H1 (cell line): ENCODE data around the gene LHFPL3. TPM values are rescaled to one million over a fixed set of nuclear protein-coding genes. Genes with fewer than 3 reads are reported as not detected.

ENCODE experiments used
- CTCF ChIA-PET: fragments of 300-600 bp; sonication (Branson Sonifier 250); formaldehyde crosslinking; loops from one replicate; lab custom pipeline; 2021; ENCODE audit not compliant: partially characterized antibody; lab: Charles Lee
- POLR2A ChIA-PET: fragments of 300-600 bp; sonication (Branson Sonifier 250); formaldehyde crosslinking; loops from one replicate; lab custom pipeline; 2021; ENCODE audit warnings: inconsistent platforms; ENCODE audit not compliant: partially characterized antibody; lab: Charles Lee
- DNase-seq, 2 experiments: peaks; one replicate each; pipeline versions ENCODE4 v3.0.0 to v3.0.0-alpha.2; 2010 to 2022; ENCODE audit warnings: low spot score in 2 of 2, low read depth in 1 of 2, mixed read lengths in 1 of 2
- FAIRE-seq: peaks from 2 replicates; lab custom pipeline; 2011; peaks lifted over from hg19 to GRCh38; lab: Jason Lieb, UNC
- H2AFZ ChIP-seq: 2 replicates; pipeline ENCODE4 v1.8.1; 2012; ENCODE audit warnings: low read length, inconsistent platforms
- H2AK5ac ChIP-seq: 2 replicates; pipeline ENCODE4 v1.6.1; 2013; ENCODE audit warnings: low read depth, low read length
- H2BK120ac ChIP-seq: replicated peaks from 2 replicates; pipeline ENCODE3; 2013; ENCODE audit warnings: low read depth, low read length, inconsistent platforms
- H2BK12ac ChIP-seq: 2 replicates; pipeline ENCODE4 v1.6.1; 2013; ENCODE audit warnings: low read depth, low read length
- H2BK15ac ChIP-seq: 2 replicates; pipeline ENCODE4 v1.6.1; 2013; ENCODE audit warnings: low read length
- H2BK20ac ChIP-seq: 2 replicates; pipeline ENCODE4 v1.6.1; 2013; ENCODE audit warnings: low read length
- H2BK5ac ChIP-seq: 2 replicates; pipeline ENCODE4 v1.6.1; 2013; ENCODE audit warnings: low read depth, low read length
- H3K14ac ChIP-seq: 2 replicates; pipeline ENCODE4 v1.6.1; 2013; ENCODE audit warnings: inconsistent platforms; ENCODE audit not compliant: insufficient read length
- H3K18ac ChIP-seq: 2 replicates; pipeline ENCODE4 v1.6.1; 2013; ENCODE audit warnings: low read length; ENCODE audit errors: extremely low read depth
- H3K23ac ChIP-seq: 2 replicates; pipeline ENCODE4 v1.6.1; 2013; ENCODE audit warnings: inconsistent platforms; ENCODE audit not compliant: insufficient read length
- H3K23me2 ChIP-seq: 2 replicates; pipeline ENCODE4 v1.6.1; 2013; ENCODE audit warnings: low read depth, low read length
- H3K27ac ChIP-seq: 2 replicates; pipeline ENCODE4 v1.6.1; 2011; ENCODE audit warnings: low read depth, low read length, inconsistent platforms
- H3K27me3 ChIP-seq, 4 experiments: replicated peaks in 1 of 4; 1 replicate in 1 of 4; 2 replicates in 3 of 4; pipeline versions ENCODE4 v1.6.1 to v1.8.1; 2011 to 2013; ENCODE audit warnings: low read length in 3 of 4, mild to moderate bottlenecking in 3 of 4, inconsistent platforms in 2 of 4, mixed read lengths in 2 of 4, moderate library complexity in 1 of 4; ENCODE audit not compliant: control insufficient read depth in 3 of 4, insufficient read depth in 3 of 4; ENCODE audit errors: extremely low read depth in 1 of 4
- H3K36me3 ChIP-seq, 4 experiments: 2 replicates each; pipeline versions ENCODE4 v1.6.1 to v1.8.1; 2011 to 2013; ENCODE audit warnings: mild to moderate bottlenecking in 4 of 4, low read length in 3 of 4, moderate library complexity in 2 of 4, control low read depth in 1 of 4, inconsistent platforms in 1 of 4; ENCODE audit not compliant: insufficient read depth in 4 of 4, control insufficient read depth in 2 of 4
- H3K4ac ChIP-seq: replicated peaks from 2 replicates; pipeline ENCODE3; 2013; ENCODE audit warnings: low read length, low read depth, mixed read lengths, inconsistent platforms; ENCODE audit not compliant: insufficient read length
- H3K4me1 ChIP-seq, 4 experiments: replicated peaks in 1 of 4; 1 replicate in 1 of 4; 2 replicates in 3 of 4; pipeline versions ENCODE4 v1.6.1 to v1.8.1; 2011 to 2013; ENCODE audit warnings: low read length in 3 of 4, inconsistent platforms in 2 of 4, mixed read lengths in 1 of 4; ENCODE audit not compliant: insufficient read depth in 4 of 4, control insufficient read depth in 3 of 4
- H3K4me2 ChIP-seq, 2 experiments: 2 replicates each; pipeline versions ENCODE4 v1.6.1 to v1.8.1; 2011 to 2013; ENCODE audit warnings: low read depth in 2 of 2, low read length in 2 of 2, control low read depth in 1 of 2, inconsistent platforms in 1 of 2, mild to moderate bottlenecking in 1 of 2; ENCODE audit not compliant: insufficient read depth in 1 of 2
- H3K4me3 ChIP-seq, 4 experiments: fragments of 200-600, 300-600 bp in 1 of 4; sonication (generic), shearing (Covaris generic), sonication (Bioruptor Twin) in 1 of 4; 2 replicates each; pipeline versions ENCODE4 v1.5.1 to v1.8.1; 2011 to 2016; ENCODE audit warnings: low read length in 4 of 4, low read depth in 3 of 4, control low read depth in 2 of 4, inconsistent platforms in 2 of 4, mild to moderate bottlenecking in 2 of 4, mixed read lengths in 1 of 4, moderate library complexity in 1 of 4; ENCODE audit not compliant: insufficient read depth in 2 of 4; ENCODE audit errors: extremely low read depth in 1 of 4
- H3K56ac ChIP-seq: replicated peaks from 2 replicates; pipeline ENCODE3; 2013; ENCODE audit warnings: low read depth, mild to moderate bottlenecking, mixed read lengths, low read length, inconsistent platforms; ENCODE audit not compliant: insufficient read length
- H3K79me1 ChIP-seq: 2 replicates; pipeline ENCODE4 v1.6.1; 2013; ENCODE audit warnings: low read depth, low read length, control low read depth
- H3K79me2 ChIP-seq, 2 experiments: 2 replicates each; pipeline versions ENCODE4 v1.6.1 to v1.8.1; 2012 to 2013; ENCODE audit warnings: low read length in 2 of 2, mild to moderate bottlenecking in 2 of 2, inconsistent platforms in 1 of 2; ENCODE audit not compliant: insufficient read depth in 2 of 2, control insufficient read depth in 1 of 2
- H3K9ac ChIP-seq, 4 experiments: replicated peaks in 1 of 4; 1 replicate in 1 of 4; 2 replicates in 3 of 4; pipeline versions ENCODE4 v1.6.1 to v1.8.1; 2011 to 2013; ENCODE audit warnings: low read depth in 3 of 4, low read length in 3 of 4, control low read depth in 2 of 4, mild to moderate bottlenecking in 2 of 4, moderate library complexity in 2 of 4, inconsistent platforms in 1 of 4; ENCODE audit errors: extremely low read depth in 1 of 4
- H3K9me3 ChIP-seq, 2 experiments: 2 replicates each; pipeline versions ENCODE4 v1.6.1 to v1.8.1; 2012 to 2013; ENCODE audit warnings: mild to moderate bottlenecking in 2 of 2, moderate library complexity in 2 of 2, control low read depth in 1 of 2, inconsistent platforms in 1 of 2, low read depth in 1 of 2, low read length in 1 of 2, mixed read lengths in 1 of 2; ENCODE audit not compliant: insufficient read depth in 2 of 2
- H4K20me1 ChIP-seq, 2 experiments: replicated peaks in 1 of 2; 2 replicates each; pipeline versions ENCODE3 to v1.8.1; 2011 to 2013; ENCODE audit warnings: inconsistent platforms in 2 of 2, low read length in 2 of 2, mild to moderate bottlenecking in 1 of 2; ENCODE audit not compliant: insufficient read depth in 2 of 2, control insufficient read depth in 1 of 2
- H4K5ac ChIP-seq: 2 replicates; pipeline ENCODE4 v1.6.1; 2013; ENCODE audit warnings: low read length, low read depth, mixed read lengths, inconsistent platforms; ENCODE audit not compliant: insufficient read length
- H4K8ac ChIP-seq: 2 replicates; pipeline ENCODE4 v1.8.0; 2013; ENCODE audit warnings: mild to moderate bottlenecking, moderate library complexity, low read length, inconsistent platforms; ENCODE audit not compliant: insufficient read depth; ENCODE audit errors: extremely low read depth
- H4K91ac ChIP-seq: replicated peaks from 2 replicates; pipeline ENCODE3; 2013; ENCODE audit warnings: low read length, mixed read lengths, inconsistent platforms; ENCODE audit not compliant: insufficient read length
- CHD1 ChIP-seq: IDR thresholded peaks from 2 replicates; pipeline ENCODE4 v1.6.1; 2012; ENCODE audit warnings: low read depth, low read length, improper control_type of control experiment
- CTCF ChIP-seq, 3 experiments: IDR thresholded peaks; 1 replicate in 2 of 3; 2 replicates in 1 of 3; pipeline versions ENCODE4 v1.5.1 to v1.6.1; 2011; ENCODE audit warnings: low read length in 3 of 3, mild to moderate bottlenecking in 3 of 3, inconsistent platforms in 2 of 3, low read depth in 1 of 3, moderate library complexity in 1 of 3; ENCODE audit not compliant: insufficient read depth in 1 of 3; ENCODE audit errors: control extremely low read depth in 1 of 3
- KDM5A ChIP-seq: fragments of 200-600 bp; IDR thresholded peaks from 2 replicates; pipeline ENCODE4 v1.7.1; 2012; ENCODE audit warnings: mild to moderate bottlenecking, low read length, inconsistent platforms, mixed read lengths
- MAX ChIP-seq: IDR thresholded peaks from 2 replicates; pipeline ENCODE4 v1.6.1; 2012; ENCODE audit warnings: inconsistent platforms
- NRF1 ChIP-seq: IDR thresholded peaks from 2 replicates; pipeline ENCODE4 v1.6.1; 2011; ENCODE audit warnings: mild to moderate bottlenecking, low read depth, low read length, improper control_type of control experiment
- RAD21 ChIP-seq, 2 experiments: IDR thresholded peaks in 1 of 2; conservative IDR thresholded peaks in 1 of 2; 2 replicates each; pipeline ENCODE4 v1.6.1; 2011; ENCODE audit warnings: low read depth in 2 of 2, low read length in 2 of 2, improper control_type of control experiment in 1 of 2, inconsistent platforms in 1 of 2, mild to moderate bottlenecking in 1 of 2, moderate library complexity in 1 of 2
- USF2 ChIP-seq: IDR thresholded peaks from 2 replicates; pipeline ENCODE4 v1.6.1; 2011; ENCODE audit warnings: low read length, improper control_type of control experiment
- ZNF274 ChIP-seq: IDR thresholded peaks from 2 replicates; pipeline ENCODE4 v1.7.0; 2012; ENCODE audit warnings: low read length, borderline replicate concordance; ENCODE audit errors: extremely low read depth
- WGBS, 2 experiments: shearing (Covaris generic) in 1 of 2; methylation state at CpG; one replicate each; pipeline versions ENCODE4 v1.1.6 to v1.1.7; 2013 to 2015; ENCODE audit warnings: low lambda C conversion rate in 2 of 2, mixed read lengths in 2 of 2, inconsistent platforms in 1 of 2, low coverage in 1 of 2, missing lambda C conversion rate in 1 of 2; ENCODE audit not compliant: insufficient replicate concordance in 2 of 2, insufficient coverage in 1 of 2, insufficient read length in 1 of 2; ENCODE audit errors: extremely low coverage in 1 of 2, missing lambda C conversion rate in 1 of 2; 5-methylcytosine and 5-hydroxymethylcytosine counted together
- polyA plus RNA-seq, 7 experiments: library from polyadenylated mRNA; depleted of rRNA in 3 of 7; stranded (reverse) in 5 of 7; unstranded in 2 of 7; fragments of >200 nt in 5 of 7; fragments of 200-250 nt in 2 of 7; gene quantifications; 1 replicate in 5 of 7; 2 replicates in 1 of 7; 4 replicates in 1 of 7; pipeline versions ENCODE4 v1.2.1 to v1.2.3, GENCODE V29; 2011 to 2013; ENCODE audit warnings: missing spikeins in 2 of 7, mixed read lengths in 2 of 7
- total RNA-seq: library from RNA; stranded (reverse); fragmentation: NEBNext Ultra II Directional; extraction: Animal tissue kit (Norgen Biotek cat#: 25700); gene quantifications from 2 replicates; pipeline ENCODE4 v1.2.1, GENCODE V29; 2021

LHFPL3 gene
- total and polyA plus RNA-seq, 2 of the 8 experiments (the other 6 are each of a cell fraction or from before 2014, with no cell fraction given), result 0.24 to 0.50 TPM

GRCh38 chr7:104931181-104931781 is 602.9 kb downstream of the LHFPL3 start:
- no peak overlapping the region for H3K4ac ChIP-seq
- no peak overlapping the region for H4K8ac ChIP-seq
- no peak overlapping the region for H2BK5ac ChIP-seq
- H3K18ac ChIP-seq, result peak overlapping the region; percentile 60
- no peak overlapping the region for H2BK15ac ChIP-seq
- H3K9ac ChIP-seq, result no peak overlapping the region
- H3K56ac ChIP-seq, result no peak overlapping the region
- H3K4me2 ChIP-seq, result peak overlapping the region in 1 of 2 experiments; percentile 2; a peak in 2 of 4 replicates
- H3K9me3 ChIP-seq, result no peaks in the 10 kb centered on the region
- no peak overlapping the region for H3K23ac ChIP-seq
- no peak for FAIRE-seq
- ChIA-PET POLR2A (no interaction called here), CTCF (interaction anchor here (2.0 to 3.1 kb wide), 3 partner anchors 9 to 50 kb away, joined by 6 to 11 read pairs (median 9); no protein-coding TSS in a partner anchor)
- no peak overlapping the region for H3K14ac ChIP-seq
- H2BK12ac ChIP-seq, result peak overlapping the region; percentile 50; the same call in 1 of the 2 replicates
- peaks cover 4% of the 10 kb centered on the region for H3K23me2 ChIP-seq
- 69% methylated on average over 5 of the region's 5 CpGs; no CpG with 5 or more reads in 1 of the 2 experiments for WGBS, 2 experiments
- peaks cover 0 to 4% of the 10 kb centered on the region in 2 experiments for H4K20me1 ChIP-seq
- H3K4me3 ChIP-seq, result no peak overlapping the region
- no peak overlapping the region for H4K5ac ChIP-seq
- H3K79me2 ChIP-seq, result no peaks in the 10 kb centered on the region; a peak in 1 of 4 replicates
- no peak overlapping the region for H2AFZ ChIP-seq
- H3K36me3 ChIP-seq, result no peaks in the 10 kb centered on the region
- no peak overlapping the region for H2BK20ac ChIP-seq
- no peak overlapping the region for H4K91ac ChIP-seq
- no peak overlapping the region for H3K27ac ChIP-seq
- no peak overlapping the region for H2BK120ac ChIP-seq
- H2AK5ac ChIP-seq, result no peak overlapping the region
- H3K4me1 ChIP-seq, result peaks cover 0 to 11% (median 4%) of the 10 kb centered on the region in 4 experiments; a peak in 4 of 7 replicates
- no peaks in the 10 kb centered on the region for H3K27me3 ChIP-seq
- no peak for DNase-seq
- no peaks in the 10 kb centered on the region for H3K79me1 ChIP-seq
- TF ChIP-seq MAX (no peak), CTCF (IDR thresholded peaks at IDR 0.05; ENCODE audit: control extremely low read depth in 1 of 3, insufficient read depth in 1 of 3, low read depth in 1 of 3, low read length in 3 of 3) (no peak), NRF1 (no peak), CHD1 (no peak), ZNF274 (no peak), KDM5A (no peak), USF2 (no peak), RAD21 (IDR thresholded peaks at IDR 0.05 in 1 of 2, conservative IDR thresholded peaks at IDR 0.05 in 1 of 2; ENCODE audit: low read depth in 2 of 2, low read length in 2 of 2) (no peak)
